ENCODE results near the gene ELAVL3.

The ELAVL3 gene

GRCh38 chr19:11405846-11406643 lies 74.8 kb downstream of the ELAVL3 start:
- no peaks in the 10 kb centered on the region for H3K36me3 ChIP-seq (ENCODE audit: insufficient read depth, low read length)
- H3K4me1 ChIP-seq (ENCODE audit: insufficient read depth, low read length, poor library complexity, severe bottlenecking), result no peaks in the 10 kb centered on the region
- no peaks in the 10 kb centered on the region for H4K20me1 ChIP-seq (ENCODE audit: insufficient read depth, low read length, poor library complexity, severe bottlenecking)
- H3K9me2 ChIP-seq (replicated peaks; ENCODE audit: low read depth, low read length), result no peaks in the 10 kb centered on the region
- no peak overlapping the region for H3K9ac ChIP-seq (ENCODE audit: low read depth, low read length, poor library complexity, severe bottlenecking)
- no peaks in the 10 kb centered on the region for H3F3A ChIP-seq (ENCODE audit: low read depth)
- TF ChIP-seq, protein P1, sequence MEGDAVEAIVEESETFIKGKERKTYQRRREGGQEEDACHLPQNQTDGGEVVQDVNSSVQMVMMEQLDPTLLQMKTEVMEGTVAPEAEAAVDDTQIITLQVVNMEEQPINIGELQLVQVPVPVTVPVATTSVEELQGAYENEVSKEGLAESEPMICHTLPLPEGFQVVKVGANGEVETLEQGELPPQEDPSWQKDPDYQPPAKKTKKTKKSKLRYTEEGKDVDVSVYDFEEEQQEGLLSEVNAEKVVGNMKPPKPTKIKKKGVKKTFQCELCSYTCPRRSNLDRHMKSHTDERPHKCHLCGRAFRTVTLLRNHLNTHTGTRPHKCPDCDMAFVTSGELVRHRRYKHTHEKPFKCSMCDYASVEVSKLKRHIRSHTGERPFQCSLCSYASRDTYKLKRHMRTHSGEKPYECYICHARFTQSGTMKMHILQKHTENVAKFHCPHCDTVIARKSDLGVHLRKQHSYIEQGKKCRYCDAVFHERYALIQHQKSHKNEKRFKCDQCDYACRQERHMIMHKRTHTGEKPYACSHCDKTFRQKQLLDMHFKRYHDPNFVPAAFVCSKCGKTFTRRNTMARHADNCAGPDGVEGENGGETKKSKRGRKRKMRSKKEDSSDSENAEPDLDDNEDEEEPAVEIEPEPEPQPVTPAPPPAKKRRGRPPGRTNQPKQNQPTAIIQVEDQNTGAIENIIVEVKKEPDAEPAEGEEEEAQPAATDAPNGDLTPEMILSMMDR (conservative IDR thresholded peaks at IDR 0.05; ENCODE audit: low read length), result no peak
- no peak for TF ChIP-seq EZH2phosphoT487 (IDR thresholded peaks at IDR 0.05; ENCODE audit: borderline replicate concordance)
- no peak overlapping the region for H3K4me2 ChIP-seq (ENCODE audit: low read depth, low read length, poor library complexity, severe bottlenecking)
- H3K79me2 ChIP-seq (ENCODE audit: insufficient read depth, low read length), result no peaks in the 10 kb centered on the region
- no peaks in the 10 kb centered on the region for H3K9me3 ChIP-seq (ENCODE audit: insufficient read depth, low read depth, low read length)
- no peak overlapping the region for H3K4me3 ChIP-seq (ENCODE audit: low read length, poor library complexity, severe bottlenecking)
- no peak overlapping the region for H2AFZ ChIP-seq (ENCODE audit: low read length)
- H3K27me3 ChIP-seq (ENCODE audit: insufficient read depth, low read length, poor library complexity, severe bottlenecking), result no peaks in the 10 kb centered on the region

DNA sequence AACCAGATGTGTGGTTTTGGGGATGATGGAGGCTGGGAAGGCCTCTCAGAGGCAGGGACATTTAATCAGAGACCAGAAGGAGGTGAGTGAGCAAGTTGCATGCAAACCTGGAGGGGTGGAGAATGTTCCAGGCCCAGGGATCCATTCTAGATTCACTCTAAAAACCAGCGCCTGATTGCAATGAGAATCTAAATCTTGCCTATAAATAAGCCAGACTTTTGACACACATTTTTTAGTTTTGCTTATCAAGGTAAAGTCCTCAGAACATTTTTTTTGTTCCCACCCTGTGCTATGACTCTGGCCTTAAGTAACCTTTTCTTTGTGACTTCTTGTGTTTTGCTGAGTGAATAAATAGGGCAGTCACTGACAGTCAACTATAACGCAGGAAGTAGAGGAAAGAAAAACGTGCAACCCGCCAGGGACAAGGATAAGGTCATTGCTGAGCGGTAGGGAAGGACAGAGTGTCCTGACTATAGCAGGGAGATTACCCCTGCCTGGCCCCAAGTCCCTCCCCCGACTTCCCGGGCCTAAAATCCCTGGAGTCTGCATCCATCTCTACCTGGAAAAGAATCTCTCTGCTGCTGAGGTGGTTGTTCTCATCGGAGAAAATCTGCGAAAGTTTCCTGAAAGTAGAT lies 76.1 kb downstream of the ELAVL3 start:
- no peaks in the 10 kb centered on the region for H4K20me1 ChIP-seq (ENCODE audit: insufficient read depth, low read length, poor library complexity, severe bottlenecking)
- TF ChIP-seq, protein P1 (conservative IDR thresholded peaks at IDR 0.05; ENCODE audit: low read length), result no peak
- no peak for TF ChIP-seq EZH2phosphoT487 (IDR thresholded peaks at IDR 0.05; ENCODE audit: borderline replicate concordance)
- no peak overlapping the region; the same call in 1 of the 2 replicates for H2AFZ ChIP-seq (ENCODE audit: low read length)
- H3K79me2 ChIP-seq (ENCODE audit: insufficient read depth, low read length), result no peaks in the 10 kb centered on the region
- no peaks in the 10 kb centered on the region for H3K27me3 ChIP-seq (ENCODE audit: insufficient read depth, low read length, poor library complexity, severe bottlenecking)
- H3K4me1 ChIP-seq (ENCODE audit: insufficient read depth, low read length, poor library complexity, severe bottlenecking), result no peaks in the 10 kb centered on the region
- no peaks in the 10 kb centered on the region for H3K36me3 ChIP-seq (ENCODE audit: insufficient read depth, low read length)
- no peak overlapping the region for H3K4me2 ChIP-seq (ENCODE audit: low read depth, low read length, poor library complexity, severe bottlenecking)
- H3F3A ChIP-seq (ENCODE audit: low read depth), result no peaks in the 10 kb centered on the region
- H3K9ac ChIP-seq (ENCODE audit: low read depth, low read length, poor library complexity, severe bottlenecking), result no peak overlapping the region
- no peaks in the 10 kb centered on the region for H3K9me2 ChIP-seq (replicated peaks; ENCODE audit: low read depth, low read length)
- no peaks in the 10 kb centered on the region for H3K9me3 ChIP-seq (ENCODE audit: insufficient read depth, low read depth, low read length)
- no peak overlapping the region for H3K4me3 ChIP-seq (ENCODE audit: low read length, poor library complexity, severe bottlenecking)

- Histone ChIP-seq H4K20me1 (ENCODE audit: insufficient read depth, low read length, poor library complexity, severe bottlenecking) (no peaks in the 10 kb centered on the region), H3K9ac (ENCODE audit: low read depth, low read length, poor library complexity, severe bottlenecking) (no peak overlapping the region), H3F3A (ENCODE audit: low read depth) (no peaks in the 10 kb centered on the region), H3K4me1 (ENCODE audit: insufficient read depth, low read length, poor library complexity, severe bottlenecking) (no peaks in the 10 kb centered on the region), H3K9me2 (replicated peaks; ENCODE audit: low read depth, low read length) (no peaks in the 10 kb centered on the region), H3K36me3 (ENCODE audit: insufficient read depth, low read length) (no peaks in the 10 kb centered on the region), H3K4me2 (ENCODE audit: low read depth, low read length, poor library complexity, severe bottlenecking) (no peak overlapping the region), H3K79me2 (ENCODE audit: insufficient read depth, low read length) (no peaks in the 10 kb centered on the region), H3K27me3 (ENCODE audit: insufficient read depth, low read length, poor library complexity, severe bottlenecking) (no peaks in the 10 kb centered on the region), H3K9me3 (ENCODE audit: insufficient read depth, low read depth, low read length) (no peaks in the 10 kb centered on the region), H3K4me3 (ENCODE audit: low read length, poor library complexity, severe bottlenecking) (no peak overlapping the region), H2AFZ (ENCODE audit: low read length) (no peak overlapping the region)
- TF ChIP-seq, protein P1 (conservative IDR thresholded peaks at IDR 0.05; ENCODE audit: low read length), result no peak
- TF ChIP-seq EZH2phosphoT487 (IDR thresholded peaks at IDR 0.05; ENCODE audit: borderline replicate concordance), result no peak
Observed at GRCh38 chr19:11401808-11402543, 78.9 kb downstream of the ELAVL3 start.

Measured in Loucy (cell line).